Fibroblast of the aortic adventitia (primary cell): Measurements from ENCODE around the gene GRIFIN. TPM values are rescaled to one million over a fixed set of nuclear protein-coding genes. Genes with fewer than 3 reads are reported as not detected.
A peak's percentile ranks its signal among the peaks of the same experiment; 100 is the strongest.
"Not testable (repeated sequence)": the region's sequence is repeated elsewhere in the genome, so short reads cannot be mapped to it uniquely, and the experiment has no call there.

Source experiments
- DNase-seq: peaks from one replicate; pipeline ENCODE4 v3.0.0-alpha.2; 2010; ENCODE audit warnings: low read depth
- H3K4me3 ChIP-seq: 2 replicates; pipeline ENCODE4 v1.5.1; 2011; ENCODE audit warnings: low read depth, mild to moderate bottlenecking, control low read depth, low read length, moderate library complexity
- CTCF ChIP-seq: IDR thresholded peaks from 2 replicates; pipeline ENCODE4 v1.5.1; 2011; ENCODE audit warnings: mild to moderate bottlenecking, low read length, control low read depth, inconsistent platforms; ENCODE audit not compliant: insufficient read depth
- total RNA-seq: library from RNA; depleted of rRNA; stranded (reverse); fragments of >200 nt; gene quantifications from 2 replicates; pipeline ENCODE4 v1.2.3, GENCODE V29; 2012; ENCODE audit warnings: low replicate concordance

The GRIFIN gene
- total RNA-seq, 1 donor: not detected

GRCh38 chr7:2459674-2460073 lies 16.5 kb downstream of the GRIFIN start:
- no peak overlapping the region for H3K4me3 ChIP-seq
- no peak for DNase-seq
- TF ChIP-seq CTCF: no peak

- not testable (repeated sequence) for H3K4me3 ChIP-seq
Measured at GRCh38 chr7:2453849-2454248, 22.3 kb downstream of the GRIFIN start.

GRCh38 chr7:2452643-2453270 lies 23.4 kb downstream of the GRIFIN start:
- TF ChIP-seq CTCF: no peak
- DNase-seq: no peak
- no peak overlapping the region for H3K4me3 ChIP-seq

More at GRCh38 chr7:2453849-2454248, 22.3 kb downstream of the GRIFIN start:
- not testable (repeated sequence) for DNase-seq

GRCh38 chr7:2452074-2452507 lies 24.1 kb downstream of the GRIFIN start:
- no peak for TF ChIP-seq CTCF
- no peak overlapping the region for H3K4me3 ChIP-seq
- no peak for DNase-seq

- TF ChIP-seq CTCF: peak; percentile 91
- peak; percentile 69 for DNase-seq
- peak overlapping the region; percentile 42 for H3K4me3 ChIP-seq
Measured at GRCh38 chr7:2451171-2452073, 24.8 kb downstream of the GRIFIN start.

- no peak for TF ChIP-seq CTCF
- no peak for DNase-seq
- no peak overlapping the region for H3K4me3 ChIP-seq
Measured at GRCh38 chr7:2450198-2451107, 25.7 kb downstream of the GRIFIN start.
